ENCODE data around the gene LHX2.
"Not testable (repeated sequence)": the region's sequence is repeated elsewhere in the genome, so short reads cannot be mapped to it uniquely, and the experiment has no call there.

Gene LHX2

GRCh38 chr9:124011460-124012301 is at the start of gene LHX2:
Gene LHX2, plus strand, starts transcription at chr9:124011768. Its CDS starts 581 bp downstream, at chr9:124012349.
- DNase-seq = peak; percentile 60 to 69

GRCh38 chr9:123964761-123965160 is 46.8 kb upstream of the LHX2 start:
- DNase-seq = no peak

- no peak for DNase-seq
These were observed 45.5 kb upstream of the LHX2 start for GRCh38 chr9:123965801-123966686.

GRCh38 chr9:123967323-123967722 is 44.2 kb upstream of the LHX2 start:
- DNase-seq = no peak

GRCh38 chr9:123972618-123973017 is 39.0 kb upstream of the LHX2 start:
- no peak for DNase-seq

GRCh38 chr9:123973590-123974223 is 37.9 kb upstream of the LHX2 start:
- no peak for DNase-seq

GRCh38 chr9:123974471-123974870 is 37.1 kb upstream of the LHX2 start:
- DNase-seq = no peak

GRCh38 chr9:123975871-123976270 is 35.7 kb upstream of the LHX2 start:
- DNase-seq = no peak

- DNase-seq = not testable (repeated sequence)
These were observed 35.0 kb upstream of the LHX2 start for GRCh38 chr9:123976579-123976978.

- no peak for DNase-seq
These were observed 32.6 kb upstream of the LHX2 start for GRCh38 chr9:123978981-123979380.

GRCh38 chr9:123982535-123982934 is 29.0 kb upstream of the LHX2 start:
- DNase-seq = no peak

- DNase-seq = no peak
These were observed 28.5 kb upstream of the LHX2 start for GRCh38 chr9:123983047-123983446.

GRCh38 chr9:123984802-123985201 is 26.8 kb upstream of the LHX2 start:
- DNase-seq = no peak

- no peak for DNase-seq
These were observed 25.7 kb upstream of the LHX2 start for GRCh38 chr9:123985869-123986268.

- no peak for DNase-seq
These were observed 21.1 kb upstream of the LHX2 start for GRCh38 chr9:123990427-123990826.

GRCh38 chr9:123992679-123993078 is 18.9 kb upstream of the LHX2 start:
- not testable (repeated sequence) for DNase-seq

- no peak for DNase-seq
These were observed 14.7 kb upstream of the LHX2 start for GRCh38 chr9:123996731-123997421.

- DNase-seq = no peak
These were observed 13.8 kb upstream of the LHX2 start for GRCh38 chr9:123997665-123998277.

- DNase-seq = no peak
These were observed 13.2 kb upstream of the LHX2 start for GRCh38 chr9:123998278-123998925.

GRCh38 chr9:123998970-123999621 is 12.5 kb upstream of the LHX2 start:
- no peak for DNase-seq

GRCh38 chr9:123999661-124000060 is 11.9 kb upstream of the LHX2 start:
- peak in 1 of 2 experiments; percentile 43 for DNase-seq

All from NCI-H2081 (cell line).